A375 (cell line): ENCODE data around the gene RNF223. TPM values are rescaled to one million over a fixed set of nuclear protein-coding genes. Genes with fewer than 3 reads are reported as not detected.

Experiments used
- total RNA-seq: library from RNA; depleted of rRNA; stranded (reverse); fragments of >200 nt; shearing (Covaris generic); gene quantifications from 2 replicates; pipeline ENCODE4 v1.2.3, GENCODE V29; 2014; rRNA removed

Gene RNF223
- 0.56 TPM in 1 of 2 replicates, not detected in the other for total RNA-seq

GRCh38 chr1:1073743-1074587 is at the start of gene RNF223:
TSS of gene RNF223 (minus strand) at chr1:1074306. CDS start at chr1:1072566, 1,740 bp downstream.

GRCh38 chr1:1115786-1116700 is 41.9 kb upstream of the RNF223 start, which contains the start of gene C1orf159:
TSS of gene C1orf159 (minus strand) at chr1:1116089. CDS start at chr1:1091543, 24,546 bp downstream.

Other genes starting within 250 kb of the RNF223 start
- 4.6 and 7.6 TPM in 2 replicates for gene SAMD11, start 150.4 kb downstream of the RNF223 start, total RNA-seq
- gene NOC2L, start 115.0 kb downstream of the RNF223 start, total RNA-seq: 329 and 349 TPM in 2 replicates
- gene KLHL17, start 113.7 kb downstream of the RNF223 start, total RNA-seq: 12.8 and 18.9 TPM in 2 replicates
- gene PLEKHN1, start 107.8 kb downstream of the RNF223 start, total RNA-seq: 4.0 and 4.1 TPM in 2 replicates
- 0.27 and 0.38 TPM in 2 replicates for gene PERM1, start 92.2 kb downstream of the RNF223 start, total RNA-seq
- 63.6 and 83.1 TPM in 2 replicates for gene HES4, start 74.2 kb downstream of the RNF223 start, total RNA-seq
- gene ISG15, start 60.8 kb downstream of the RNF223 start, total RNA-seq: 26.2 and 29.1 TPM in 2 replicates
- 94.2 and 99.7 TPM in 2 replicates for gene AGRN, start 54.2 kb downstream of the RNF223 start, total RNA-seq
- 20.3 and 23.0 TPM in 2 replicates for gene C1orf159, start 41.8 kb upstream of the RNF223 start, total RNA-seq
- gene TTLL10, start 99.6 kb upstream of the RNF223 start, total RNA-seq: not detected in 2 replicates
- not detected in 2 replicates for gene TNFRSF18, start 132.3 kb upstream of the RNF223 start, total RNA-seq
- not detected in 2 replicates for gene TNFRSF4, start 139.8 kb upstream of the RNF223 start, total RNA-seq
- gene SDF4, start 157.7 kb upstream of the RNF223 start, total RNA-seq: 86.0 and 88.9 TPM in 2 replicates
- 28.7 and 31.5 TPM in 2 replicates for gene B3GALT6, start 157.9 kb upstream of the RNF223 start, total RNA-seq
- gene C1QTNF12, start 172.4 kb upstream of the RNF223 start, total RNA-seq: 2.5 and 7.0 TPM in 2 replicates
- gene UBE2J2, start 199.5 kb upstream of the RNF223 start, total RNA-seq: 97.6 and 120 TPM in 2 replicates
- gene SCNN1D, start 206.1 kb upstream of the RNF223 start, total RNA-seq: 1.2 and 2.1 TPM in 2 replicates
- 30.1 and 39.1 TPM in 2 replicates for gene ACAP3, start 233.6 kb upstream of the RNF223 start, total RNA-seq
- 34.9 and 47.2 TPM in 2 replicates for gene PUSL1, start 234.3 kb upstream of the RNF223 start, total RNA-seq